ENCODE data around the gene PDCL3.

Gene PDCL3

DNA sequence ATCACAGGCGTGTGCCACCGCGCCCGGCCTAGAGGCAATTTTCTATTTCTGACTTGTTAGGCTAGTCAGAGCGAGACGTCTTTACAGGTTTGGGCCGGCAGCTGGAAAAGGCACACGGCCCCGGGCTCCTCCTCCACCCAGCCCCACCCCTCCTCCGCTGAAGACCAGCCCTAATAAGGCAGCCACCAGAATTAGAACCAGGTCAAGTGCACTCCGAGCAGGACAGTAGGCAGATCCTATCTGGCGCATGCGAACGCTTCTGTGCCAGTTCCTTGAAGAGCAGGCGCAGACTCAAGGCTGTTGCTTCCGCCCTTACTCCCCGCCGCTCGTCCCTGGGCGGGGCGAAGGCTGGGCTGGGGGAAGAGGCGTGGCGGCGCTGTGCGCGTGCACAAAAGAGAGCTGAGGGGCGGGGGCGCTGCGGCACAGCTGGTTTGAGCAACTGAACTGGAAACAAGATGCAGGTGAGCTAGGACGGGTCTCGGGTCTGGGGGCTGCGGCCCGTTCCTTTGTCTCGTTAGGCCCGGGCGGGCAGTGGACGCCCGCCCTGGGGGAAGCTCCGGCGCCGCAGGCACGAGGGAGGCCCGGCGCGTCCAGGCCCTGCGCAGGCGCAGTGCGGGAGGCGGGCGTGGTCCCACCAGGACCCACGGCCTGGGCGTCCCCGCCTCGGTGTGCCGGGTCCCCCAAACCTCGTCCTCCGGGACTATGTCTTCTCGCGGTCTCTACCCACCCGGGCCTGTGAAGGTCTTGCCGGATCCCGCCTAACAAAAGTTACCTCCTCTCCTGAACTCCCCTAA, at the start of gene PDCL3:
Gene PDCL3 (plus strand): TSS at position 381 of the 794 bp plus-strand sequence. CDS start 75 bp downstream, at position 456.
- Mint-ChIP-seq H3K4me1 (ENCODE audit: low read depth) (peaks cover 38% of the 10 kb centered on the region), H3K4me3 (peak within 1 kb of the TSS; percentile 89), H3K27ac (peak within 1 kb of the TSS; percentile 98), H3K36me3 (ENCODE audit: low read depth) (peaks cover 40% of the 10 kb centered on the region), H3K27me3 (no peaks in the 10 kb centered on the region), H3K9me3 (no peaks in the 10 kb centered on the region)
- DNase-seq: peak; percentile 98

GRCh38 chr2:100513650-100514049, 49.1 kb upstream of the PDCL3 start:
- no peak overlapping the region for H3K4me3 Mint-ChIP-seq

GRCh38 chr2:100517556-100517955, 45.2 kb upstream of the PDCL3 start:
- no peak overlapping the region for H3K4me3 Mint-ChIP-seq
- peaks cover 2% of the 10 kb centered on the region for H3K4me1 Mint-ChIP-seq (ENCODE audit: low read depth)
- no peak for DNase-seq
- no peak overlapping the region for H3K27ac Mint-ChIP-seq
- H3K27me3 Mint-ChIP-seq: peaks cover 3% of the 10 kb centered on the region
- no peaks in the 10 kb centered on the region for H3K36me3 Mint-ChIP-seq (ENCODE audit: low read depth)
- no peaks in the 10 kb centered on the region for H3K9me3 Mint-ChIP-seq

More at GRCh38 chr2:100513650-100514049, 49.1 kb upstream of the PDCL3 start:
- no peaks in the 10 kb centered on the region for H3K36me3 Mint-ChIP-seq (ENCODE audit: low read depth)
- no peaks in the 10 kb centered on the region for H3K9me3 Mint-ChIP-seq
- H3K27me3 Mint-ChIP-seq: peaks cover 3% of the 10 kb centered on the region
- peaks cover 2% of the 10 kb centered on the region for H3K4me1 Mint-ChIP-seq (ENCODE audit: low read depth)
- DNase-seq: no peak
- no peak overlapping the region for H3K27ac Mint-ChIP-seq

GRCh38 chr2:100518801-100519200, 44.0 kb upstream of the PDCL3 start:
- Mint-ChIP-seq H3K9me3 (no peaks in the 10 kb centered on the region), H3K36me3 (ENCODE audit: low read depth) (no peaks in the 10 kb centered on the region), H3K4me1 (ENCODE audit: low read depth) (peaks cover under 1% of the 10 kb centered on the region), H3K27me3 (peaks cover 3% of the 10 kb centered on the region), H3K27ac (no peak overlapping the region), H3K4me3 (no peak overlapping the region)
- no peak for DNase-seq

DNA sequence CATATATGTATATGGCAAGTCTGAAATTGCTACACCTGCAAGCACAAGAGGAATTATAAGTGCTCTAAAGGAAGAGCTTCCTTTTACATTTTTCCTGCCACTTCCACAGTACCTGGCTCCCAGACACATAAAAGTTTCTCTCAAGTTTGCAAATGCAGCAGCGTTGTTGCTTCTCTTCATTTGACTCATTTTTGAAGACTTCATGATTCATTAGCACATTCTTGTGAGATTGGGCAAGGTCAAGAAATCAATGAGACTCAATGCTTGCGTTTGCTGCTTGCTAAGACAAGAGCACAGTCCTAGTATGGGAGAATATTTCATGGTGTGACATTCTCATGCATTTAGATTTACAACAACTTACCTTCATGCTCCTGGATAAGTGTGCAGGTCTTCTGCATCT, 42.6 kb upstream of the PDCL3 start:
- Mint-ChIP-seq H3K4me3 (no peak overlapping the region), H3K9me3 (no peaks in the 10 kb centered on the region), H3K27me3 (peaks cover 3% of the 10 kb centered on the region), H3K4me1 (ENCODE audit: low read depth) (peaks cover 3% of the 10 kb centered on the region), H3K36me3 (ENCODE audit: low read depth) (no peaks in the 10 kb centered on the region), H3K27ac (no peak overlapping the region)
- no peak for DNase-seq

- peaks cover 3% of the 10 kb centered on the region for H3K27me3 Mint-ChIP-seq
- no peak for DNase-seq
- no peaks in the 10 kb centered on the region for H3K36me3 Mint-ChIP-seq (ENCODE audit: low read depth)
- no peaks in the 10 kb centered on the region for H3K9me3 Mint-ChIP-seq
- H3K4me1 Mint-ChIP-seq (ENCODE audit: low read depth): peaks cover 3% of the 10 kb centered on the region
- H3K27ac Mint-ChIP-seq: no peak overlapping the region
- H3K4me3 Mint-ChIP-seq: no peak overlapping the region
Observed at GRCh38 chr2:100522430-100522829, 40.4 kb upstream of the PDCL3 start.

DNA sequence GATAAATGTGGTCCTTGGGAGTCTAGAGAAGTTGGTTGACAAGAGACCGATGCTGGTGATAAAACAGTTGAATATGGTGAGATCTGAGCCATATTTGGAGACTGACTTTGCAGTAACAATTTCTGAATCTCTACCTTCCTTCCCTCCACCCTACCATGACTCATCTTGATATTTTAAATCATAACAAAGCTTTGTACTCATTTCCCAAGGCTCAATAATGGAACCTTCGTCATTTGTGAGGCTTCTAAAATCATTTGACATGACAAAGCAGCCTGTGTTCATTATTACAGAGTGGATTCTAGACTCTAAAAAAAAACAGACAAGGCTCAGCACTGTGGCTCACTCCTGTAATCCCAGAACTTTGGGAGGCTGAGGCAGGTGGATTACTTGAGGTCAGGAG, 38.5 kb upstream of the PDCL3 start:
- DNase-seq: no peak

DNA sequence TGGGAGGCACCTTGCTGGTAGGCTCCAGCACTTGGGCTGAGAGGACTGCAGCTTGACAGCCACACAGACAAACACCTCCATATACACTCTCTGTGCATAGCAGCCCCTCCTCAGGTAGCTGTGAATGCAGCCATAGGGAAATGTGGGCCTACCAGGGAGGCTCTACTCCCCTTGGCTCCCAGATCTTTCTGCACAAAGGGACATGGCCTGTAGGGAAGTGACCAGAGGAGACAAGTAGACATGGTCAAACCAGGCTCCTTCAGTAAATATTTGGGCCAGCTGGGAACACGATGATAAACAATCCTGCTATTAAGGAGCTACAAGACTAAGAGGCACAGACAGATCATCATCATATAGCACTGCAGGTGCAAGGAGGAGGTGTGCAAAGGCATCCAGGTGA, 35.9 kb upstream of the PDCL3 start:
- H3K27ac Mint-ChIP-seq: no peak overlapping the region
- H3K4me1 Mint-ChIP-seq (ENCODE audit: low read depth): peaks cover 3% of the 10 kb centered on the region
- no peaks in the 10 kb centered on the region for H3K9me3 Mint-ChIP-seq
- H3K36me3 Mint-ChIP-seq (ENCODE audit: low read depth): no peaks in the 10 kb centered on the region
- no peaks in the 10 kb centered on the region for H3K27me3 Mint-ChIP-seq
- no peak overlapping the region for H3K4me3 Mint-ChIP-seq
- no peak for DNase-seq

More for the DNA sequence above, 38.5 kb upstream of the PDCL3 start:
- H3K9me3 Mint-ChIP-seq: no peaks in the 10 kb centered on the region
- peaks cover 3% of the 10 kb centered on the region for H3K4me1 Mint-ChIP-seq (ENCODE audit: low read depth)
- H3K27ac Mint-ChIP-seq: no peak overlapping the region
- H3K36me3 Mint-ChIP-seq (ENCODE audit: low read depth): no peaks in the 10 kb centered on the region
- H3K27me3 Mint-ChIP-seq: no peaks in the 10 kb centered on the region
- no peak overlapping the region for H3K4me3 Mint-ChIP-seq

DNA sequence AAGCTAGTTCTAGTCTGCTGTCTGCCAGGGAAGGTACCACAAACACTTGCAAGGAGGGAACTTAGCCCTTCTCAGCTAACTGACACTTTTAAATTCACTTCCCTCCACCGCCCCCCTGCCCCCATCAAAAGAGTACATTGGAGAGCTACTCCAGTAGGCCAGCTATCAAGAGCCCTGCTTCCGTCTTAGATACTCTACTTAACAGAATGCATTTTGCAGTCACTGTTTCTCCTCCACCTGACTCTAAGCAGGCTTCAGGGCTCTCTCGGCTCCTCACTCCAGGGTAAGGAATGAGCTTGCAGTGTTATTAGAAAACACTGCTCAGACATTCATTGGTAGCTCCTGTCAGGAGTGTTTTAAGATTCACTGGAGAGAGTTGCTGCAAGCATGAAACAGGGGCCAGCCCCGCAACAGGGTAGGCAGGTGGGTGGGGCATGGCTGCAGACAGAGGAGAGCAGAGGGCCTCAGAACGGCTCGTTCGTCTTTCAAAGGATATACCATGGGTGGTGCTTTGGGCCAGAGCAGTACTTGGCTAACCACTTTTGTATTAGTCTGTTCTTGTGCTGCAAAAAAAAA, 35.3 kb upstream of the PDCL3 start:
- H3K36me3 Mint-ChIP-seq (ENCODE audit: low read depth): no peaks in the 10 kb centered on the region
- H3K27ac Mint-ChIP-seq: no peak overlapping the region
- H3K27me3 Mint-ChIP-seq: no peaks in the 10 kb centered on the region
- peaks cover 3% of the 10 kb centered on the region for H3K4me1 Mint-ChIP-seq (ENCODE audit: low read depth)
- DNase-seq: no peak
- no peaks in the 10 kb centered on the region for H3K9me3 Mint-ChIP-seq
- no peak overlapping the region for H3K4me3 Mint-ChIP-seq

- Mint-ChIP-seq H3K27me3 (peaks cover 3% of the 10 kb centered on the region), H3K4me3 (no peak overlapping the region), H3K36me3 (ENCODE audit: low read depth) (no peaks in the 10 kb centered on the region), H3K4me1 (ENCODE audit: low read depth) (peaks cover 3% of the 10 kb centered on the region), H3K27ac (no peak overlapping the region), H3K9me3 (no peaks in the 10 kb centered on the region)
- DNase-seq: no peak
Observed at GRCh38 chr2:100529176-100529575, 33.6 kb upstream of the PDCL3 start.

- no peaks in the 10 kb centered on the region for H3K4me1 Mint-ChIP-seq (ENCODE audit: low read depth)
- H3K9me3 Mint-ChIP-seq: no peaks in the 10 kb centered on the region
- H3K27me3 Mint-ChIP-seq: peaks cover 3% of the 10 kb centered on the region
- H3K36me3 Mint-ChIP-seq (ENCODE audit: low read depth): no peaks in the 10 kb centered on the region
- H3K27ac Mint-ChIP-seq: no peak overlapping the region
- no peak overlapping the region for H3K4me3 Mint-ChIP-seq
- DNase-seq: no peak
Observed at GRCh38 chr2:100529900-100530299, 32.9 kb upstream of the PDCL3 start.

- no peaks in the 10 kb centered on the region for H3K9me3 Mint-ChIP-seq
- DNase-seq: no peak
- no peak overlapping the region for H3K27ac Mint-ChIP-seq
- H3K4me1 Mint-ChIP-seq (ENCODE audit: low read depth): no peaks in the 10 kb centered on the region
- peaks cover 3% of the 10 kb centered on the region for H3K27me3 Mint-ChIP-seq
- H3K36me3 Mint-ChIP-seq (ENCODE audit: low read depth): no peaks in the 10 kb centered on the region
- H3K4me3 Mint-ChIP-seq: no peak overlapping the region
Observed at GRCh38 chr2:100535855-100536254, 26.9 kb upstream of the PDCL3 start.

- Mint-ChIP-seq H3K27ac (no peak overlapping the region), H3K4me1 (ENCODE audit: low read depth) (peaks cover 5% of the 10 kb centered on the region), H3K27me3 (peaks cover 3% of the 10 kb centered on the region), H3K36me3 (ENCODE audit: low read depth) (no peaks in the 10 kb centered on the region), H3K9me3 (no peaks in the 10 kb centered on the region), H3K4me3 (no peak overlapping the region)
- no peak for DNase-seq
Observed at GRCh38 chr2:100537918-100538317, 24.9 kb upstream of the PDCL3 start.

DNA sequence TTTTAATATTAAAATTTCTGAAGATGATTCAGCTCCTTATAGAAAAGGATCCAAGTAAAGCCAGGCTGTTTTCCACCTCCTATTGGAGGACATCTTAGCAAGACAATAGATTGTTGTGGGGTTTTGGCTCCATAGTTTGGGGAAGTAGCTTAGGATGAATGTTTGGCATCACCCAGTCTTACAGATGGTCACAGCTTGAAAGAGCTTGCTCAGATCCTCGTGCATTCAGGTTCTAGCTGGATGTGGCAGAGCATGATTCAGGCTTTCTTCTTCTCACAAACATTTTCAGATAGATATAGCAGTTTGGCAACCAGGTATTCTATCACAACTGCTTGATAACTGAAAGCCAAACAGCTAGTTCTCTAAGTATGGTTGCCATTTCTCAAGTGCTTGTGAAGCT, 23.6 kb upstream of the PDCL3 start:
- DNase-seq: no peak
- Mint-ChIP-seq H3K36me3 (ENCODE audit: low read depth) (no peaks in the 10 kb centered on the region), H3K9me3 (no peaks in the 10 kb centered on the region), H3K4me1 (ENCODE audit: low read depth) (peaks cover 5% of the 10 kb centered on the region), H3K27ac (no peak overlapping the region), H3K4me3 (no peak overlapping the region), H3K27me3 (no peaks in the 10 kb centered on the region)

- no peak overlapping the region for H3K4me3 Mint-ChIP-seq
- DNase-seq: no peak
- no peaks in the 10 kb centered on the region for H3K27me3 Mint-ChIP-seq
- H3K4me1 Mint-ChIP-seq (ENCODE audit: low read depth): peaks cover 5% of the 10 kb centered on the region
- H3K36me3 Mint-ChIP-seq (ENCODE audit: low read depth): no peaks in the 10 kb centered on the region
- H3K27ac Mint-ChIP-seq: no peak overlapping the region
- H3K9me3 Mint-ChIP-seq: no peaks in the 10 kb centered on the region
Observed at GRCh38 chr2:100541404-100541803, 21.4 kb upstream of the PDCL3 start.
